Ishikawa (cell line): ENCODE results near the gene ARPP21.

Source experiments
- CEBPB ChIP-seq: IDR thresholded peaks from 2 replicates; pipeline ENCODE4 v1.6.1; 2012
- CREB1 ChIP-seq: IDR thresholded peaks from 2 replicates; pipeline ENCODE4 v1.6.1; 2012; ENCODE audit warnings: low read depth
- EGR1 ChIP-seq: IDR thresholded peaks from 2 replicates; pipeline ENCODE4 v1.6.1; 2012
- EP300 ChIP-seq: IDR thresholded peaks from 2 replicates; pipeline ENCODE4 v1.6.1; 2012; ENCODE audit warnings: borderline replicate concordance
- FOXM1 ChIP-seq: IDR thresholded peaks from 2 replicates; pipeline ENCODE4 v1.6.1; 2012; ENCODE audit warnings: low read depth, borderline replicate concordance
- NFIC ChIP-seq: IDR thresholded peaks from 2 replicates; pipeline ENCODE4 v1.6.1; 2012
- RAD21 ChIP-seq: IDR thresholded peaks from 2 replicates; pipeline ENCODE4 v1.6.1; 2012; ENCODE audit warnings: low read depth
- TAF1 ChIP-seq: IDR thresholded peaks from 2 replicates; pipeline ENCODE4 v1.6.1; 2012; ENCODE audit warnings: low read depth, mild to moderate bottlenecking
- TCF12 ChIP-seq: IDR thresholded peaks from 2 replicates; pipeline ENCODE4 v1.6.1; 2012; ENCODE audit warnings: low read depth
- USF1 ChIP-seq: IDR thresholded peaks from 2 replicates; pipeline ENCODE4 v1.6.1; 2012
- YY1 ChIP-seq: IDR thresholded peaks from 2 replicates; pipeline ENCODE4 v1.6.1; 2012; ENCODE audit warnings: low read depth
- TF ChIP-seq, protein P1 (sequence below): IDR thresholded peaks from 2 replicates; pipeline ENCODE4 v1.6.1; 2012; ENCODE audit warnings: low read depth, mild to moderate bottlenecking
- TF ChIP-seq, protein P2 (sequence below): IDR thresholded peaks from 2 replicates; pipeline ENCODE4 v1.6.1; 2012

DNA sequence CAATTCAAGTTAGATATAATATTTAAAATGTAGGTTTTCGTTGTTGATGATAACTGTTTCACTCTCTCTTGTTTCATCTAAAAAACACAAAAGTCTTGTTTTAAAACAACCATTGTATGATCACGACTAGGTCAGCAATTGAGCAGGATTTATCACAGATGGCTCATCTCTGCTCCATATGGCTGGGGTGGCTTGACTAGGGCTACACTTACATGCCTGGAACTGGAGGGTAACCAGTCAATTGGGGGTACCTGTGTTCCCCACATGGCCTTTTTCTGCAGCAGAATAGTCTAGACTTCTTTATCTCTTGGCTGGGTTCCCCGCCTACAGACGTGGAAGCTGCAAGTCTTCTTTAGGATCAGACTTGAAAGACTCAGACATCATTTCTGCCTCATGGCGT lies 103.9 kb downstream of the ARPP21 start:
- TF ChIP-seq EP300 (no peak), RAD21 (no peak), NFIC (no peak), FOXM1 (no peak), YY1 (no peak), CREB1 (no peak), USF1 (no peak), TAF1 (no peak), TCF12 (no peak), CEBPB (no peak), EGR1 (no peak)
- TF ChIP-seq, protein P1, sequence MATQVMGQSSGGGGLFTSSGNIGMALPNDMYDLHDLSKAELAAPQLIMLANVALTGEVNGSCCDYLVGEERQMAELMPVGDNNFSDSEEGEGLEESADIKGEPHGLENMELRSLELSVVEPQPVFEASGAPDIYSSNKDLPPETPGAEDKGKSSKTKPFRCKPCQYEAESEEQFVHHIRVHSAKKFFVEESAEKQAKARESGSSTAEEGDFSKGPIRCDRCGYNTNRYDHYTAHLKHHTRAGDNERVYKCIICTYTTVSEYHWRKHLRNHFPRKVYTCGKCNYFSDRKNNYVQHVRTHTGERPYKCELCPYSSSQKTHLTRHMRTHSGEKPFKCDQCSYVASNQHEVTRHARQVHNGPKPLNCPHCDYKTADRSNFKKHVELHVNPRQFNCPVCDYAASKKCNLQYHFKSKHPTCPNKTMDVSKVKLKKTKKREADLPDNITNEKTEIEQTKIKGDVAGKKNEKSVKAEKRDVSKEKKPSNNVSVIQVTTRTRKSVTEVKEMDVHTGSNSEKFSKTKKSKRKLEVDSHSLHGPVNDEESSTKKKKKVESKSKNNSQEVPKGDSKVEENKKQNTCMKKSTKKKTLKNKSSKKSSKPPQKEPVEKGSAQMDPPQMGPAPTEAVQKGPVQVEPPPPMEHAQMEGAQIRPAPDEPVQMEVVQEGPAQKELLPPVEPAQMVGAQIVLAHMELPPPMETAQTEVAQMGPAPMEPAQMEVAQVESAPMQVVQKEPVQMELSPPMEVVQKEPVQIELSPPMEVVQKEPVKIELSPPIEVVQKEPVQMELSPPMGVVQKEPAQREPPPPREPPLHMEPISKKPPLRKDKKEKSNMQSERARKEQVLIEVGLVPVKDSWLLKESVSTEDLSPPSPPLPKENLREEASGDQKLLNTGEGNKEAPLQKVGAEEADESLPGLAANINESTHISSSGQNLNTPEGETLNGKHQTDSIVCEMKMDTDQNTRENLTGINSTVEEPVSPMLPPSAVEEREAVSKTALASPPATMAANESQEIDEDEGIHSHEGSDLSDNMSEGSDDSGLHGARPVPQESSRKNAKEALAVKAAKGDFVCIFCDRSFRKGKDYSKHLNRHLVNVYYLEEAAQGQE = no peak
- TF ChIP-seq, protein P2, sequence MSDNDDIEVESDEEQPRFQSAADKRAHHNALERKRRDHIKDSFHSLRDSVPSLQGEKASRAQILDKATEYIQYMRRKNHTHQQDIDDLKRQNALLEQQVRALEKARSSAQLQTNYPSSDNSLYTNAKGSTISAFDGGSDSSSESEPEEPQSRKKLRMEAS = no peak
